ENCODE measurements around the gene ZNF850.

DNA sequence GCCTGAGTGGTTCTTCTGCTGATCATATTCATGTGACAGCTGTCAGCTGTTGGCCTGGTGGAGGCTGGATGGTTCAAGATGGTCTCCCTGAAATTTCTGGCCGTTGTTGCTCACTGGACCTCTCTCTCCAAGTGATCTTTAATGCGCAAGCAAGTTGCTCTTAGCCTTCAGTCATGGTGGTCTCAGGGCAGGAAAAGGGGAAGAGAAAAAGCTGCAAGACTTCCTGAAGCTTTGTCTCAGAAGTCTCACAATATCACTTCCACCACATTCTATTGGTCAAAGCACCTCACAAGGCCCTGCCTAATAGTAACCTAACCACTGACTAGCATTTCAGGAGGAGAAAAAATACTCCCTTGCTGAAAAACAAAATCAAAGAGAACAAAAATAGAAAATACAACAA lies 86.8 kb downstream of the ZNF850 start:
- no peak for TF ChIP-seq CTCF (conservative IDR thresholded peaks at IDR 0.05)
- no peak for TF ChIP-seq ZFX (IDR thresholded peaks at IDR 0.05)
